ENCODE data around the gene LYPLA2.

DNA sequence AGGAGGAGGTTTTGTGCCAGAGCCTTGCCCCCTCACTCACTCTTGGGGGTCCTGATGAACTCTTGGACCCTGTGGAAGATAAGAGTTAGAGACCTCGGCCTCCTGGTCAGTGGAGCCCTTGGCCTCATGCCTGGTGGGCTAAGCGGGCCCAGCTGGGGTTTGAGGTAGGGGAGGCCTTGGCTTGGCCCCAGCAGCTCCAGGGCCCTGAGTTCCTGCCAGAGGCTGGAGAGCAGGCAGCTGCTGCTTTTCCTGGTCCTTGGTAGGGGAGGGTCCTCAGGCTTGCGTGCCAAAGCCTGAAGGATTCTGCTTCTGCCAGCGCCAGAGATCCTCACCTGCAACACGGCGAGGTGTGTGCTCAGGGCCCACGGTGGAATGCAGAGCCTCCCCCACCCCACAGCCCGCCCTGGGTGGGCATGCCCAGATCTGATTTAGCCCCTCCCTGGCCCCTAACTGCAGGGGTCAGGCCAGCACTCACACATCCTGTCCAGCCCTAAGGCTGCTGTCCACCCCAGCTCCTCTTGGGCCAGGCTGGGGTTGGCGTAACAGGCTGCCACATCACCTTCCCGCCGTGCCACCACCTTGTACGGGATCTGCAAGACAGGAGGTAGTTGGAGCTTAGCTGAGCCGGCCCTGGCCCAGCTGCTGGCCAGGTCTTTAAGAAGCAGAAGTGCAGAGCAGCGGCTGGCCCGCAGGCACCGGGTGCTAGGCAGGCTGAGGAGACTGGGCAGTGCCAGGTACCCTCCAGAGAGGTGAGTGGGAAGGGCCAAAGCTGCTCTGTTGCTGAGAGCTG is 4.9 kb downstream of the LYPLA2 start:
- no peak for TF ChIP-seq POLR2A (IDR thresholded peaks at IDR 0.05)
- TF ChIP-seq POLR2AphosphoS5 (IDR thresholded peaks at IDR 0.05) = no peak
- TF ChIP-seq, protein P1, sequence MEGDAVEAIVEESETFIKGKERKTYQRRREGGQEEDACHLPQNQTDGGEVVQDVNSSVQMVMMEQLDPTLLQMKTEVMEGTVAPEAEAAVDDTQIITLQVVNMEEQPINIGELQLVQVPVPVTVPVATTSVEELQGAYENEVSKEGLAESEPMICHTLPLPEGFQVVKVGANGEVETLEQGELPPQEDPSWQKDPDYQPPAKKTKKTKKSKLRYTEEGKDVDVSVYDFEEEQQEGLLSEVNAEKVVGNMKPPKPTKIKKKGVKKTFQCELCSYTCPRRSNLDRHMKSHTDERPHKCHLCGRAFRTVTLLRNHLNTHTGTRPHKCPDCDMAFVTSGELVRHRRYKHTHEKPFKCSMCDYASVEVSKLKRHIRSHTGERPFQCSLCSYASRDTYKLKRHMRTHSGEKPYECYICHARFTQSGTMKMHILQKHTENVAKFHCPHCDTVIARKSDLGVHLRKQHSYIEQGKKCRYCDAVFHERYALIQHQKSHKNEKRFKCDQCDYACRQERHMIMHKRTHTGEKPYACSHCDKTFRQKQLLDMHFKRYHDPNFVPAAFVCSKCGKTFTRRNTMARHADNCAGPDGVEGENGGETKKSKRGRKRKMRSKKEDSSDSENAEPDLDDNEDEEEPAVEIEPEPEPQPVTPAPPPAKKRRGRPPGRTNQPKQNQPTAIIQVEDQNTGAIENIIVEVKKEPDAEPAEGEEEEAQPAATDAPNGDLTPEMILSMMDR (IDR thresholded peaks at IDR 0.05) = no peak
